K562 (cell line): ENCODE measurements around the gene COPS4. TPM values are rescaled to one million over a fixed set of nuclear protein-coding genes. Genes with fewer than 3 reads are reported as not detected.
A peak's percentile ranks its signal among the peaks of the same experiment; 100 is the strongest.

Experiments
- ARID2 ChIP-seq: fragments of 450-650 bp; IDR thresholded peaks from 2 replicates; pipeline ENCODE4 v1.6.1; 2017; ENCODE audit warnings: antibody characterized with exemption, mild to moderate bottlenecking
- BCOR ChIP-seq: fragments of 450-650 bp; IDR thresholded peaks from 2 replicates; pipeline ENCODE4 v1.6.1; 2016
- CBX3 ChIP-seq, 2 experiments: IDR thresholded peaks; 1 replicate in 1 of 2; 2 replicates in 1 of 2; pipeline ENCODE4 v1.6.1; 2012; ENCODE audit warnings: inconsistent platforms in 2 of 2, low read length in 2 of 2, borderline replicate concordance in 1 of 2, control low read depth in 1 of 2
- HDAC6 ChIP-seq: IDR thresholded peaks from 2 replicates; pipeline ENCODE4 v1.6.1; 2012; ENCODE audit warnings: low read depth, mild to moderate bottlenecking, control low read depth, inconsistent platforms, low read length, moderate library complexity
- HNRNPLL ChIP-seq: fragments of 200-400 bp; formaldehyde crosslinking; IDR thresholded peaks from 2 replicates; pipeline ENCODE4 v1.6.1; 2017; ENCODE audit warnings: low read length, low read depth, mild to moderate bottlenecking; ENCODE audit not compliant: poor library complexity, severe bottlenecking
- MTA2 ChIP-seq: fragments of 450-650 bp; IDR thresholded peaks from 2 replicates; pipeline ENCODE4 v1.6.1; 2016; ENCODE audit warnings: low read depth
- MTF1 ChIP-seq: fragments of 250-450 bp; sonication (Bioruptor Pico); IDR thresholded peaks from 2 replicates; pipeline ENCODE4 v1.9.0; 2021; ENCODE audit warnings: moderate library complexity, mild to moderate bottlenecking, inconsistent platforms, borderline replicate concordance
- PCBP2 ChIP-seq: fragments of 200-400 bp; formaldehyde crosslinking; IDR thresholded peaks from 2 replicates; pipeline ENCODE4 v1.6.1; 2018; ENCODE audit warnings: low read length, low read depth, mild to moderate bottlenecking, moderate library complexity; ENCODE audit not compliant: poor library complexity, severe bottlenecking
- RAD21 ChIP-seq, 2 experiments: fragments of 250-450 bp in 1 of 2; fragments of 450-650 bp in 1 of 2; sonication (Bioruptor Pico) in 1 of 2; formaldehyde crosslinking in 1 of 2; IDR thresholded peaks in 1 of 2; conservative IDR thresholded peaks in 1 of 2; 2 replicates each; pipeline versions ENCODE4 v1.4.0 to v1.8.0; 2020 to 2022; ENCODE audit warnings: mild to moderate bottlenecking in 2 of 2, moderate library complexity in 1 of 2
- RBM25 ChIP-seq: fragments of 200-400 bp; formaldehyde crosslinking; IDR thresholded peaks from 2 replicates; pipeline ENCODE4 v1.6.1; 2018; ENCODE audit warnings: low read length, low read depth, moderate library complexity; ENCODE audit not compliant: severe bottlenecking
- SIN3A ChIP-seq, 2 experiments: fragments of 150-350 bp in 1 of 2; IDR thresholded peaks; 2 replicates each; pipeline ENCODE4 v1.6.1; 2011 to 2016; ENCODE audit warnings: borderline replicate concordance in 2 of 2, low read depth in 2 of 2, low read length in 2 of 2, mild to moderate bottlenecking in 2 of 2, moderate library complexity in 2 of 2; ENCODE audit not compliant: control insufficient read depth in 1 of 2
- SMAD2 ChIP-seq: fragments of 150-350 bp; IDR thresholded peaks from 2 replicates; pipeline ENCODE4 v1.6.1; 2014; ENCODE audit warnings: low read depth, mild to moderate bottlenecking, low read length
- TOE1 ChIP-seq, 2 experiments: fragments of 450-650 bp in 1 of 2; sonication (generic) in 1 of 2; formaldehyde crosslinking in 1 of 2; IDR thresholded peaks; 2 replicates each; pipeline versions ENCODE4 v1.7.1 to v1.8.0; 2016 to 2022; ENCODE audit warnings: borderline replicate concordance in 2 of 2, mild to moderate bottlenecking in 2 of 2, antibody characterized with exemption in 1 of 2, inconsistent platforms in 1 of 2, low read depth in 1 of 2, missing genetic modification reagents in 1 of 2, moderate library complexity in 1 of 2
- TRIM28 ChIP-seq: fragments of 450-650 bp; IDR thresholded peaks from 2 replicates; pipeline ENCODE4 v1.6.1; 2017
- U2AF2 ChIP-seq: fragments of 200-400 bp; formaldehyde crosslinking; optimal IDR thresholded peaks from 2 replicates; pipeline ENCODE3; 2017; ENCODE audit warnings: low read depth, mild to moderate bottlenecking, low read length
- ZC3H4 ChIP-seq: sonication (generic); formaldehyde crosslinking; IDR thresholded peaks from 2 replicates; pipeline ENCODE4 v1.9.0; 2021; ENCODE audit warnings: missing genetic modification reagents, borderline replicate concordance
- ZKSCAN3 ChIP-seq: fragments of 250-450 bp; sonication (Bioruptor Pico); IDR thresholded peaks from 2 replicates; pipeline ENCODE4 v1.4.0; 2020
- ZNF174 ChIP-seq: fragments of 250-450 bp; sonication (Bioruptor Pico); IDR thresholded peaks from 2 replicates; pipeline ENCODE4 v1.4.0; 2020; ENCODE audit warnings: mild to moderate bottlenecking
- ZNF311 ChIP-seq: fragments of 250-450 bp; sonication (Bioruptor Pico); IDR thresholded peaks from 2 replicates; pipeline ENCODE4 v1.4.0; 2020; ENCODE audit warnings: mild to moderate bottlenecking, moderate library complexity
- ZNF41 ChIP-seq: fragments of 250-450 bp; sonication (Bioruptor Pico); conservative IDR thresholded peaks from 2 replicates; pipeline ENCODE4 v1.4.0; 2020; ENCODE audit warnings: mild to moderate bottlenecking
- polyA plus RNA-seq, 8 experiments: library from polyadenylated mRNA; depleted of rRNA in 4 of 8; stranded (reverse) in 5 of 8; unstranded in 3 of 8; fragments of >200 nt; fragmentation: Nextera tagmentation in 2 of 8; fragmentation: Illumina TruSeq in 1 of 8; extraction: Ambion mirVana in 2 of 8; extraction: Trizol in 1 of 8; gene quantifications; 2 replicates each; pipeline versions ENCODE4 v1.2.1 to v1.2.3, GENCODE V29; 2011 to 2014; ENCODE audit warnings: inconsistent platforms in 1 of 8, missing spikeins in 1 of 8
- total RNA-seq, 7 experiments: library from RNA; depleted of rRNA in 6 of 7; stranded (reverse); fragments of >200 nt in 6 of 7; fragmentation: Illumina TruSeq in 2 of 7; extraction: Trizol in 2 of 7; gene quantifications; 2 replicates each; pipeline versions ENCODE4 v1.2.1 to v1.2.3, GENCODE V29; 2011 to 2021; ENCODE audit warnings: low replicate concordance in 1 of 7
- TF ChIP-seq, protein P1 (sequence below): fragments of 250-450 bp; sonication (Bioruptor Pico); IDR thresholded peaks from 2 replicates; pipeline ENCODE4 v1.6.1; 2021; ENCODE audit warnings: mild to moderate bottlenecking
- TF ChIP-seq, protein P2 (sequence below): fragments of 450-650 bp; conservative IDR thresholded peaks from 2 replicates; pipeline ENCODE4 v1.6.1; 2016; ENCODE audit warnings: missing genetic modification characterization, low read depth, mild to moderate bottlenecking, missing compliant biosample characterization, moderate library complexity
- TF ChIP-seq, protein P3 (sequence below): sonication (generic); formaldehyde crosslinking; IDR thresholded peaks from 2 replicates; pipeline ENCODE4 v1.8.1; 2023; ENCODE audit warnings: mild to moderate bottlenecking, missing genetic modification reagents

The COPS4 gene
- total and polyA plus RNA-seq, 9 of the 15 experiments (the other 6 are each of a cell fraction or from before 2014, with no cell fraction given): 44.7 to 180 (median 70.9) TPM

DNA sequence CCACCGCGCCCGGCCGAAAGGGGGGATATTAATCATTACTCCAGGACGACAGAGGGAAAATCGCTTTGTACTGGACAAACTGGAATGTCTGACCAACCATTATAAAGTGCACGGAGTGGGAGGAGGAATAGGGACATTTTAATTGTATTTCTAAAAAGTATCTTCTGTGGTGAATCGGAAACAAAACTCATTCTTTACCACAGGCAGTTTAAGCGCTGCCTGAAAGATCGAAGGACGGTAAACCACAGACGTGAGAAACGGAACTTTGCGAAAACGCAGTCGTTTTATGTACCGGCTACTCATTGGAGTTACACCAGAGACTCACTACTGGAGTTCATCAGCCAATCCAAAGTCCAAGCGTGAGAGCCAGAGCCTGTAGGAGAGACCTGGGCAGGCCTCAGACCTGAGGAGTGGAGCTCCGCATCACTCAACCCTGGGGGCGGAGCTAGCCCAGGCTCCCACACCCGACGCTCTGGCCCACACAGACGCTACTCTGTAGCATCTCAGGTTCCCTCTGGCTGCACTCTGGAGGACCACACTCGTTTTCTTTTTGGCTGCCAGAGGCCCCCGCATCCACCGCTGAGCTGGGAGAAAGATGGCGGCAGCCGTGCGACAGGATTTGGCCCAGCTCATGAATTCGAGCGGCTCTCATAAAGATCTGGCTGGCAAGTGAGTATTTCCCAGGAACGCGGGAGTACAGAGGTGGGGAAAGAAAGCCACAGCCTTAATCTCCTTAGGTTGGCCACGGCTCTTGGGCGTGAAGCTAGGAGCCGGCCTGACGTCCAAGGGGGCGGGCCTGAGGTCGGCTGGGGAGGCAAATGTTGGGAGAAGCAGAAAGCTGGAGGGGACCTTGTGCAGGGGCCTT is at the start of gene COPS4 (continued):
- TF ChIP-seq ZC3H4 (CRISPR knock-in tag) (no peak), CBX3 (IDR thresholded peaks at IDR 0.05; ENCODE audit: borderline replicate concordance in 1 of 2, low read length in 2 of 2) (peak in 1 of 2 experiments; percentile 92; a peak in 2 of 3 replicates), TOE1 (IDR thresholded peaks at IDR 0.05; ENCODE audit: borderline replicate concordance) (peak; percentile 95), TOE1 (CRISPR knock-in tag; IDR thresholded peaks at IDR 0.05; ENCODE audit: borderline replicate concordance, low read depth) (no peak), SIN3A (IDR thresholded peaks at IDR 0.05; ENCODE audit: borderline replicate concordance in 2 of 2, control insufficient read depth in 1 of 2, low read depth in 2 of 2, low read length in 2 of 2) (peak in 1 of 2 experiments; percentile 87; a peak in 2 of 4 replicates), HDAC6 (no peak), RAD21 (CRISPR knock-in tag; conservative IDR thresholded peaks at IDR 0.05 in 1 of 2, IDR thresholded peaks at IDR 0.05 in 1 of 2) (peak in 1 of 2 experiments; percentile 21; a peak in 1 of 4 replicates), PCBP2 (no peak), SMAD2 (no peak), TRIM28 (peak; percentile 88), ZNF41 (peak; percentile 35; the same call in 1 of the 2 replicates), RBM25 (no peak), HNRNPLL (peak; percentile 96), ZNF174 (no peak), MTF1 (no peak), ZNF311 (CRISPR knock-in tag) (no peak), MTA2 (no peak), BCOR (peak; percentile 91), U2AF2 (no peak), ARID2 (no peak), ZKSCAN3 (CRISPR knock-in tag) (no peak)
- TF ChIP-seq, protein P1, sequence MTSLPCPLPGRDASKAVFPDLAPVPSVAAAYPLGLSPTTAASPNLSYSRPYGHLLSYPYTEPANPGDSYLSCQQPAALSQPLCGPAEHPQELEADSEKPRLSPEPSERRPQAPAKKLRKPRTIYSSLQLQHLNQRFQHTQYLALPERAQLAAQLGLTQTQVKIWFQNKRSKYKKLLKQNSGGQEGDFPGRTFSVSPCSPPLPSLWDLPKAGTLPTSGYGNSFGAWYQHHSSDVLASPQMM (CRISPR knock-in tag): no peak
- TF ChIP-seq, protein P2, sequence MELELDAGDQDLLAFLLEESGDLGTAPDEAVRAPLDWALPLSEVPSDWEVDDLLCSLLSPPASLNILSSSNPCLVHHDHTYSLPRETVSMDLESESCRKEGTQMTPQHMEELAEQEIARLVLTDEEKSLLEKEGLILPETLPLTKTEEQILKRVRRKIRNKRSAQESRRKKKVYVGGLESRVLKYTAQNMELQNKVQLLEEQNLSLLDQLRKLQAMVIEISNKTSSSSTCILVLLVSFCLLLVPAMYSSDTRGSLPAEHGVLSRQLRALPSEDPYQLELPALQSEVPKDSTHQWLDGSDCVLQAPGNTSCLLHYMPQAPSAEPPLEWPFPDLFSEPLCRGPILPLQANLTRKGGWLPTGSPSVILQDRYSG (tag): 0 out of 2 replicates have a peak, but pooled peaks have one; percentile 52
- TF ChIP-seq, protein P3, sequence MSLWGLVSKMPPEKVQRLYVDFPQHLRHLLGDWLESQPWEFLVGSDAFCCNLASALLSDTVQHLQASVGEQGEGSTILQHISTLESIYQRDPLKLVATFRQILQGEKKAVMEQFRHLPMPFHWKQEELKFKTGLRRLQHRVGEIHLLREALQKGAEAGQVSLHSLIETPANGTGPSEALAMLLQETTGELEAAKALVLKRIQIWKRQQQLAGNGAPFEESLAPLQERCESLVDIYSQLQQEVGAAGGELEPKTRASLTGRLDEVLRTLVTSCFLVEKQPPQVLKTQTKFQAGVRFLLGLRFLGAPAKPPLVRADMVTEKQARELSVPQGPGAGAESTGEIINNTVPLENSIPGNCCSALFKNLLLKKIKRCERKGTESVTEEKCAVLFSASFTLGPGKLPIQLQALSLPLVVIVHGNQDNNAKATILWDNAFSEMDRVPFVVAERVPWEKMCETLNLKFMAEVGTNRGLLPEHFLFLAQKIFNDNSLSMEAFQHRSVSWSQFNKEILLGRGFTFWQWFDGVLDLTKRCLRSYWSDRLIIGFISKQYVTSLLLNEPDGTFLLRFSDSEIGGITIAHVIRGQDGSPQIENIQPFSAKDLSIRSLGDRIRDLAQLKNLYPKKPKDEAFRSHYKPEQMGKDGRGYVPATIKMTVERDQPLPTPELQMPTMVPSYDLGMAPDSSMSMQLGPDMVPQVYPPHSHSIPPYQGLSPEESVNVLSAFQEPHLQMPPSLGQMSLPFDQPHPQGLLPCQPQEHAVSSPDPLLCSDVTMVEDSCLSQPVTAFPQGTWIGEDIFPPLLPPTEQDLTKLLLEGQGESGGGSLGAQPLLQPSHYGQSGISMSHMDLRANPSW (CRISPR knock-in tag): no peak
